HG03575 (cell line): ENCODE measurements around the gene BIRC7.
"Not testable (repeated sequence)": the region's sequence is repeated elsewhere in the genome, so short reads cannot be mapped to it uniquely, and the experiment has no call there.

Experiments used
- ATAC-seq: cut with Tn5 transposase; IDR thresholded peaks from one replicate; pipeline ENCODE4 v1.9.1; 2021; ENCODE audit not compliant: unreplicated experiment, insufficient number of reproducible peaks, low FRiP score; ENCODE audit errors: extremely low read depth

The BIRC7 gene

DNA sequence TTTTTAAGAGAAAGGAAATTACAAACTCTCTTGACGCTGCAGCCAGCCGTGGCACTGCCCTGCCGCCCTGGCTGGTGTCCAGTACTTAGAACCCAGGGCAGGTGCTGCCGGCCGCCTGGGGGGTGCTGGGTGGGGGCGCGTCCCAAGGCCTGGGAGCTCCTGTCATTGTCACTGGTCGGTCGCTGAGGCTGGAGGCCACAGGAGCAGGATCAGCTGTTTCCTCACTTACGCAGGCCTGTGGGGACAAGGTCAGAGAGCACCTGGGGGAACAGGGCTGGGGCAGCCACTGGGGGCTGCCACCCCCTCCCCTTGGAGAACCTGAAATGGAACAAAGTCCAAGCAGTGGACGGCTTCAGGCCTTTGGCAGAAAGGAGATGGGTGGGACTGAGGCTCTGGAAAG, 5.6 kb downstream of the BIRC7 start:
- no peak for ATAC-seq

DNA sequence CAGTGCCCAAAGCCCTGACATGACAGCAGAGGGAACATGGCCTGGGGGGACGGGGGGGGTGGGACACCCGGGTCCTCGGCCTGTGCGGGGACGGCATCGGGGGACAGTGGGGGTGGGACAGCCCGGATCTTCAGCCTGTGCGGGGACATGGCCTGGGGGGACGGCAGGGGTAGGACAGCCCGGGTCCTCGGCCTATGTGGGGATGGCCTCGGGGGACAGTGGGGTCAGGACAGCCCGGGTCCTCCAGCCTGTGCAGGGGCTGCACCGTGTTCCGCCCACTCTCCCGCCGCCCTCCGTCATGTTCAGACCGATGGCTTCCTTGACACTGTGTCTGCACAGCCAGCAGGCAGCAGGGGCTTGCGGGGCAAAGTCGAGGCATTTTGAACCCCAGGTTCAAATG, 7.0 kb downstream of the BIRC7 start:
- ATAC-seq, result no peak

DNA sequence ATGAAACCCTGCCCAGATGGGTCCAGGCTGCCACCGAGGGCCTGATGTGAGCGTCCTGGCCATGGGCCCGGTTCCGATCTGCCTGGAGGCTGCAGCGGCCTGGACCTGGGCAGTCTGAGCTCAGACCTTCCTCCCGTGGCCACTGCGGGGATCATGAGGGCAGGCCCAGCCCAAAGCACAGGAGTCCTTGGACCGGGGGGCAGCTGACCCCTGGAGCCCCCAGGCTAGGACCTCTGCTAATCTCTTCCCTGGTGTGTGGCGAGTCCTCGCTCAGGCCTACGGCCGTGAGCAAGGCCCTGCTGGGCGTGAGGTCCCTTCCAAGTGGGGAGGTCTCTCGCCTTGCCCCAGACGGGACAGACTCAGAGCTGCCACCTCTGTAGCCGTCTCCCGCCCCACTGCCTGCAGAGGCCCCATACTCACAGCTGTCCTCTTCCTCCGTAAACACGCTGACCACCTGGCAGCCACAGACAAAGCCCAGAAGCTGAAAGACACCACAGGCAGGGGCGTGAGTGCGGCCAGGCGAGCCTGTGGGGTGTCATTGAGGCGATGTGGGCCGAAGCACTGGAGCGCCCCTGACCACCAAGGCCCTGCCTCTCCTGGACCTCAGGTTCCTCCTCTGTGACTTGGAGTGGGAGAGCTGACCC, 8.0 kb downstream of the BIRC7 start:
- ATAC-seq, result no peak

GRCh38 chr20:63244468-63244867, 8.8 kb downstream of the BIRC7 start:
- no peak for ATAC-seq

DNA sequence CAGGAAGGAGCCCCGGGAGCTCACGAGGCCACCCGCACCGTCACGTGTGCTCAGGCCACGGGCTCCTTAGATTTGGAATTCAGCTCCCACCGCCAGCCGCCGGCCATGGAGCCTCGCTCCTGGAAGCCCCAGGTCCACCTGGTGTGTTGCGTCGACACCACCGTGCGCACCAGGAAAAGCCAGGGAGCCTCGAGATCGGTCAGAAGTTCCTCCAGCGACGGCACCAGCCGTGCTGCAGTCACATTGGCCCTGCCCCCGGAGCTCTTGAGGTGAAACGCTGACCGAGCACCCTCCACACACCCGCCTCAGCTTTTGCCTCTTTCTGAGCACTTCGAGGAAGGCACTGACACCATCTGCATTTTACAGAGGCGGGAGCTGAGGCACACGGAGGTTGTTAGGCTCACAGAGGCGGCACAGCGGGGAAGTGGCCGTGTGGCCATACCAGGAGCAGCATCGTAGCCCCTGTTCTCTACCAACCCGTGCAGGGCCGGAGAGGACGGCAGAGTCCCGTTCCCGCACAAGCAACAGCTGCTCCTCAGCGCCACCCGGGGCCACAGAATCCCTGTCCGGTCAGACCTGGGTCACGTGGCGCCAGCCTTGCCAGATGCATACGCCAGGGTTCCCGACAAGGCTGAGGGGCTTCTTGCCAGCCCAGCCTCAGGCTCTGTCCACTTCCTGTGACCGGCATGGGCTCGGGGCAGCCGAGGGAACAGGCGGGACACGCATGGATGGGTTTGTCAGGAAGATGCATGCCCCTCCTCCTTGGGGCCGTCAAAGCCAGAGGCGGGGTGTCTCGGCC, 11.0 kb downstream of the BIRC7 start:
- ATAC-seq, result no peak

GRCh38 chr20:63247671-63248228, 12.0 kb downstream of the BIRC7 start:
- ATAC-seq, result no peak

GRCh38 chr20:63248835-63249591, 13.3 kb downstream of the BIRC7 start:
- ATAC-seq, result no peak

- no peak for ATAC-seq
Measured at GRCh38 chr20:63249891-63250290, 14.2 kb downstream of the BIRC7 start.

- not testable (repeated sequence) for ATAC-seq
Measured at GRCh38 chr20:63251350-63251749, 15.6 kb downstream of the BIRC7 start.

DNA sequence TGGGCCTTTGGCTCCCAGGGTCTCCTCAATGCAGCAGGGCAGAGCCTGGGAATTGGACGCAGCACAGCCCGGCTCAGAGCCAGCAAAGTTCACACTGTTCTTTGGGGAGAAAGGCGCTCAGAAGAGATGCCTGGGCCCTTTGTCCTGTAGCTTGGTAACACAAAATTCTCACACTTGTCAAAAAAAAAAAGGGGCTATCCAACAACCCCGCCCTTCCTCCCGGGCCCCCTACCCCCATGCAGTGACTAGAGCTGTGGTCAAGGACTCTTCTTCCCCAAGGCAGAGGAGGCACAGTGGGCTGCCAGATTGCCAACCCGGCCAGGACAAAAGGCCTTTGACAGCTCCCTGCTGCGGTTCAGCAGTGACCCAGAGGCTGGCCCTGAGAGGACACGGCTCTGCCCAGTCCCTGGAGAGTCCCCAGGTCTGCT, 16.6 kb downstream of the BIRC7 start:
- no peak for ATAC-seq

DNA sequence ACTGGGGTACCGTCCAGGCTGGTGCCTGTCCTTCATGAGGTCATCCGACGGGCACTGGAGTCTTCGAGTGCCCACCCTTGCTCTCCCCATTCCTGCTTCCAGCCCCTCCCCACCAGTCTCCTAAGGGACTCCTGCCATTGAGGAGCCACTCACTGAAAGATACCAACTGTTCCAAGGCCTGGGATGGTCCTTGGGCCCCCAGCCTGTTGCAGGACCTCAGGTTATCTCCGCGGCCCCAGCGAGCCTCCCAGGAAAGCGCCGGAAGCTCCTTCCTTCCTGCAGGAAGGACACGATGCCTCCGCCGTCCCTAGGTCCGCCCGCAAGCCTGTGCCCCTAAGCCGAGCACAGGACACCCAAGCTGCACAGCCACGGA, 17.3 kb downstream of the BIRC7 start:
- no peak for ATAC-seq

- ATAC-seq, result no peak
Measured at GRCh38 chr20:63253438-63254231, 17.9 kb downstream of the BIRC7 start.

DNA sequence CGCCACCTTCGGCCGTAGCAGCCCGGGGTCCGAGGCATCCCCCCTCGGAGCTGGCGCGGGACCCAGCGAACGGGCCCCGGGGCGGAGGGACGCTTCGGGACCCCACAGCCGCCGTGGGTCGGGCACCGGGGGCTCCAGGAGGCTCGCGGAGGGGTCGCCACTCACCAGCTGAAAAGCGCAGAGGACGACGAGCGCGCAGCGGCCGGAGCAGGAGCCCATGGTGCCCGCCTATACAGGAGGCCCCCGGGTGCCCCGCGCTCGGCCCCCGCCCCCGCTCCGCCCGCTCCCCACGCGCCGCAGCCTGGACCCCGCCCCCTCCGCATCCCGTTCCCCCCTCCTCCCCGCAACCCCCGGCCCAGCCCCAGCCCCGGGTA, 18.5 kb downstream of the BIRC7 start, which contains the start of gene NKAIN4:
Gene NKAIN4 (minus strand): TSS at position 232 of the 374 bp plus-strand sequence. CDS start 13 bp downstream, at position 219.
- ATAC-seq, result no peak

DNA sequence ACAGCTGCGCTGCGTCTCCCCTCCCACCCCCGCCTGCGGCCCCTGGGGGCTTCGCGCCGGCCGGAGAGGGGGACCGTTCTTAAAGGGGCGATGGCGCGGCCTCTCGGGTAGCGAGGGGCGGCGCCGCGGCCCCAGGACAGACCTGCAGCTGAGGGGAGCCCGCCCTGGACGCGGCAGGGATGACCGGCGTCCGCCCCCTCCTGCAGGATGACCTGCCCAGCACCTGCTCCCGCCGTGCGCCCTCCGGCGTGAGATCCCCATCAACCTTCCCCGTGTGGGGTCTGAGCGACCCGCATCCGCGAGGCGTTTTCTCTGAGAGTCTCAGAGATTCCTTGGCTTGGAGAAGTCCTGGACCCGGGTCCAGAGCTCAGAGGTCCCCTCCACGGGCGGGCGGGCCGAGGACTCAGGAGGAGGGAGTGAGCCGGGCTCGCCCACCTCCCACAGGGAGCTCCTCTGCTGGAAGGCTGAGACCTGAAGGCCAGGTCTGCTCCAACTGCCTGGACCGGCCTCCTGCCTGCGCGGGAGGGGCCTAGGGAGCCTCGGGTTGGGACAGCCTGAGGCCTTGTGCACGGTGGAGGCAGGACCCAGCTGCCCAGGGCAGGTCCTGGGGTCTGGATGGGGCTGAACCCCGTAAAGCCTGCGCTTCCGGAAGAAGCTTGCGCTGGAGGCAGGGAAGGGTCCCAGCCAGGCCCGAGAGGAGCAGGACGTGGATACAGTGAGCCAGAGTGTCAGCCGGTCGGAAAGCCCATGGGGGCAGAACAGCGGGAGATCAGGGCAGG, 19.1 kb downstream of the BIRC7 start:
- ATAC-seq, result no peak

GRCh38 chr20:63255931-63256704, 20.4 kb downstream of the BIRC7 start:
- ATAC-seq, result no peak

DNA sequence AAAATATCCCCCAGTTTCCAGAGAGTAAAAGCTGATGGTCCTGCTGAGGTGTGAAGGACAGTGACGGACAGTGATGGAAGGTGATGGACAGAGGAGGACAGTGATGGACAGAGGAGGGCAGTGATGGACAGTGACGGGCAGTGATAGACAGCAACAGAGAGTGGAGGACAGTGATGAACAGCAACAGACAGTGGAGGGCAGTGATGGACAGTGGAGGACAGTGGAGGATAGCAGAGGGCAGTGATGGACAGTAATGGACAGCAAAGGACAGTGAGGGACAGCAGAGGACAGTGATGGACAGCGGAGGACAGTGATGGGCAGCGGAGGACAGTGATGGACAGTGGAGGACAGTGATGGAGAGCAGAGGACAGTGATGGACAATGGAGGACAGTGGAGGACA, 21.2 kb downstream of the BIRC7 start:
- no peak for ATAC-seq

- no peak for ATAC-seq
Measured at GRCh38 chr20:63257629-63258028, 21.9 kb downstream of the BIRC7 start.
